HG03280 (cell line): Measurements from ENCODE around the gene CNOT6L.
"Not testable (repeated sequence)": the region's sequence is repeated elsewhere in the genome, so short reads cannot be mapped to it uniquely, and the experiment has no call there.

ENCODE experiments used
- ATAC-seq: cut with Tn5 transposase; IDR thresholded peaks from one replicate; pipeline ENCODE4 v1.9.1; 2021; ENCODE audit warnings: mild to moderate bottlenecking, moderate library complexity; ENCODE audit not compliant: unreplicated experiment

Gene CNOT6L

DNA sequence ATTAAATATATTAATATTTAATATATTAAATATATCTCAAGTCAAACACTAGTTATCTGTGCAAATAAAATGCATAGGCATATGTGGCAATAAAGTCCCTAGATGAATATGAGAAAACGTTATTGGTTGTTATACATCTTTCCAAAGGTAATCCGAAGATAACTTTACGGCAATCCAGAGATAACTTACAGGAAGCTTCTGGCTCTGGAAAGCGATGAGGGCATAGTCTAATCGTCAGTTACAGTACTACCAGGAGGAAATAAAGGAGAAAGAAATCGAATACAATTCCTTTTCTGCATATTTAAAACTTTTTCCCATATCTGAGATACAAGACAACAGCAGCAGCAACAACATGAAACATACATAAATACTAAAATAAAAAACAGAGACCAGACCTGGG lies 35.3 kb downstream of the CNOT6L start:
- no peak for ATAC-seq

DNA sequence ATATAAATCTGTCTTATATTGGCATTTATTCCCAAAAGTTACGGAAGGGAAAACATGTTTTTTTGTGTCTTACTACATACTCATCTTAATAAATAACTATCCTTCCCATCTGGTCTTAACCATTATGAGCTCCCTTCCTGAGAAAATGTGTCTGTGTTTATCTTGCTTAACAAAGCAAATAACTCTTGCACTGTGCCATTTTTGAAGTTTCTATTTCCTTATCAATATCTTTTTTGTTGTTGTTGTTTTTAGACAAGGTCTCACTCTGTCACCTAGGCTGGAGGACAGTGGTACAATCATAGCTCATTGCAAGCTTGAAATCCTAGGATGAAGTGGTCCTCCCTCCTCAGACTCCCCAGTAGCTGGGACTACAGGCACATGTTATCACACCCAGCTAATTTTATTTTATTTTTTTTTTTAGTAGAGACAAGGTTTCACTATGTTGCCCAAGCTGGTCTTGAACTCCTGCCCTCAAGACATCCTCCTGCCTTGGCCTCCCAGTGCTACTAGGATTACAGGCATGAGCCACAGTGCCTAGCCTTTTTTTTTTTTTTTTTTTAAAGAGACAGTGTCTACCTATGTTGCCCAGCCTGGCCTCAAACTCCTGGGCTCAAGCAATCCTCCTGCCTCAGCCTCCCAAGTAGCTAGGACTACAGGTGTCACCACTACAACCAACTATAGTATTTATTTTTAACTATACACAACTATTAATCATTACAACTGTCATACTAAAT lies 36.9 kb downstream of the CNOT6L start:
- no peak for ATAC-seq

DNA sequence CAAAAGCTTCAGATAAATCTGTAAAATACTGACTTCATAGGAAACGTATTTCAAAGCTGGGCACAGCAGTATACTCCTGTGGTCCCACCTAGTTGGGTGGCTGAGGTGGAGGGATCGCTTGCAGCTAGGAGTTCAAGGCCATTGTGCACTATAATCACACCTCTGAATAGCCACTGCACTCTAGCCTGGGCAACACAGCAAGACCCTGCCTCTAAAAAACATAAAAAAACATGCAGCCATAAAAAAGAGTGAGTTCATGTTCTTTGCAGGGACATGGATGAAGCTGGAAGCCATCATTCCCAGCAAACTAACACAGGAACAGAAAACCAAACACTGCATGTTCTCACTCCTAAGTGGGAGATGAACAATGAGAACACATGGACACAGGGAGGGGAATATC lies 38.4 kb downstream of the CNOT6L start:
- ATAC-seq = not testable (repeated sequence)

DNA sequence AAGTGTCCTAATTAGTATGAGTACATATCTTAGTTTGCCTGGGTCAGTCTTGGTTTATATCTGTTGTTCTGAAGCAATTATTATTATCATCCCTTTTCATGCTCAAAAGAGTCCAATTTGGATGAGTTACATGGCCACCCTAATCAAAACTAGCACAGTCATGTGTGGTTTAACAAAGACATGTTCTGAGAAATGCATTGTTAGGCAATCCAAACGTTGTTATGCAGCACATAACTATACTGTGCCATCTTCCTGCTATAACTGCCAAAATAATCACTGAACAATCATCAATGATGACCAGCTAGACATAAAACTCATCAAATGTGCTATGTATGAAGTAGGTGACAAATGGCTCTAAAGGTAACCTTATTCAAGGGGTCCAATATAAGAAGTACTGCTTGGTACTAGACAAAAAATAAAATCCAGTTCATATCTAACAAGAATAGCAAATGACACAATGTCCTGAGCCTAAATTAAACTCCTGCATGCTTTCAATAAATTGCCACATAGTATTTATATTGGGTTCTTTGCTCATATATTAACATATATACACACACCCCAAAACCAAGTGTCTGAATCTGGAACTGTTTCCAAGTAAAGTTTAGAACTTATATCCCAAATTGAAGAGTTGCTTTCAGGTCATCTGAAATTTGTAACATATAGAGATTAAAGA lies 41.9 kb downstream of the CNOT6L start:
- no peak for ATAC-seq

DNA sequence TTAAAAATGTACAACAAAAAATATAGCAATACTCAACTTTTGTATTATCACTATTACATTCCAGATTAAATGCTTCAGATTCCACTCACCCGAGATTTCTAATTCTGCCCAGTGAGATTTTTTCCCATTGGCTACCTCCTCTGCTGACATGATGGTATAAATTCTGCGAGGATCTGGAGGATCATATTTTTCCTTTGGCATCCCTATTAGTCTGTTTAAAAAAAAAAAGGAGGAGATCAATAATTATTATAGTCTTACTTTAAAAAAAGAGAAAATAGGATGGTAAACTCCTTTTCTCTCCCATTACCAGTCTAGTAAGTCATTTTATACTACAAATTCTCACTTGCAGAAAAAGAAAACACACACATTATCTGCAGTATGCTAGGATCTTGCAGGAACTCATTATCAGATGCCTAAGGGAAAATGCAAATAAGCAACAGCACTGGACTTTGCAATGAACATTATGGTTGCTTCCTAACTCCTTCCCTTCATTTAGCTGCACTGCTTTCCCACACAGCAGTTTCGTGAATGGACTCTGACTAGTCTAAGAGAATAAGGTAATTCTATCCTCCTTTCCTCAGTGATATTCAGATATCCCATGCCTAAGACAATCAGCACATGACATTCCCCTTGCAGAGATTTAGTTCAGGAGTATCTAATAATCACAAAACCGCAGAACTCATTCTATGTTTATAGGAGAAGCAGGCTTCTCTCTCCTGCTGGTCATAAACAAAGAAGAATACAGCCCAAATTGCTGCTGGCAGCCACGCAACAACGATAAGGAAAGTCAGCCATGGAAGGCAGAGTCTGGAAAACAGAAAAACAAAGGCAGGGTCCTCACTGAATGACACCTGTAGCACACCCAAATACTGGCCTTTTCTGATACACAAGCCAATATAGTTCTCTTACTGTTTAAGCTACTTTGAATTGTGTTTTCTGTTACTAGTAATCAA lies 42.7 kb downstream of the CNOT6L start:
- no peak for ATAC-seq

DNA sequence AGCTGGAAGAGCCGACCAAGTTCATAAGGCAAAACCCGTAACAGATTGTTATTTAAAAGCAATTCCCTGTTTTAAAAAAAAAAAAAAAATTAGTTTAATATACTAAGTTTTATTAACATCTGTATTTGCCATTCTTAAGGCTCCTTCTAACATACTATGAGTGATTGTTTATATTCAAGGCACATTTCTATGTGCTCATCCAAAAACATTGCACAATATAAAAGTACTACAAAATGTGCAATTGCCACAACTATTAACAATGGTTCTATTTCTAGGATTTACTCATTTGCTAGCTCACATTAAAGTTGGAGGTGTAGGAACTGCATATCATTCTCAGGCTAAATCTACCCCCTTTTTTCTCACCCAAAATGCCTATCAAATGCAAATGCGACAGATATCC lies 46.1 kb downstream of the CNOT6L start:
- no peak for ATAC-seq

DNA sequence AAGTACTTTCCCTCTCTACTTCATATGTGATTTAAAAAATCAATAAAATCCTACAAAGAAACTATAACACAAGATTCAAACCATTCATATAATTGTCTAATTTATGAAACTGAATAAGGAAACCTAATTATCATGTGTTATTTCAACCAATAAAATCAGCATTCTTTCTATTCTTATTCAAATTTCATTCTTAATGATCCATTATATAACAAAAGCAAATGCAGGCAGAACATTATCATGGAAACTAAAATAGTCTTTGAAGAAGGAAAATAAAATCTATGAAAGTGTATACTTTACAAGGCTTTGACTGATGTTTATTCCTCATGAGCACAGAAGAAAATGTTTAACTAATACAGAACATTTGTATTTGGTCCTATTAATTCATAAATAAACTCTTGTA lies 47.6 kb downstream of the CNOT6L start:
- no peak for ATAC-seq

DNA sequence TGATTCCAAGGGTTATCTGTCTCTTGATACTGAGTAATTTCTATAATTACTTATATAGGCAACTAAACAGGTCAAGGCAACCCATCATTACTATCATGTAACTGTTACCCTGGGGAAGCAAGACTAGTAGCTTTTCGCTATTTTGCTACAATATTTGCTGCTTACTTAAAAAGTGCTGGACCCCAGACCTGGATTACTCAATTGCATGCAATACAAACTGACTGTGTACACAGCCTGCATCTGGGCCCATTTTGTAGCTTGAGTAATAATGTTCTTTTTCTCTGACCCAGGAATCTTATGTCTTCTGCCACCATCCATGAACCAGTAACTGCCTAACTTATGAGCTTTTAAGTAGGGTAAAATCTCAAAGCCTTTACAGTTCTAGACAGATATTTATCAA lies 53.4 kb downstream of the CNOT6L start:
- no peak for ATAC-seq

DNA sequence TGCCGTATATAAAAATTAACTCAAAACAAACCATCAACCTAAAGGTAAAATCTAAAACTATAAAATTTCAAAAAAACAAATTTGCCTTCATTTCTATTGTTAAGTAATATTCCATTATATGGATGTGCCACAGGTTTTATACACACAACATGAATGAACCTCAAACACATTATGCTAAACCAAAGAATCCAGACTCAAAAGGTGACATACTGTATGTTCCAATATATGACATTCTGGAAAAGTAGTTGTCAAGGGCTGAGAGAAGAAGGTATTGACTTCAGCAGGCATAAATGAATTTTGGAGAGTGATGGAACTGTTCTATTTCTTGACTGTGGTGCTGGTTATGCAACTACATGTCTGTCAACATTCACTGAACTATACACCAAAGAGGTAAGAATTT lies 56.6 kb downstream of the CNOT6L start:
- no peak for ATAC-seq

DNA sequence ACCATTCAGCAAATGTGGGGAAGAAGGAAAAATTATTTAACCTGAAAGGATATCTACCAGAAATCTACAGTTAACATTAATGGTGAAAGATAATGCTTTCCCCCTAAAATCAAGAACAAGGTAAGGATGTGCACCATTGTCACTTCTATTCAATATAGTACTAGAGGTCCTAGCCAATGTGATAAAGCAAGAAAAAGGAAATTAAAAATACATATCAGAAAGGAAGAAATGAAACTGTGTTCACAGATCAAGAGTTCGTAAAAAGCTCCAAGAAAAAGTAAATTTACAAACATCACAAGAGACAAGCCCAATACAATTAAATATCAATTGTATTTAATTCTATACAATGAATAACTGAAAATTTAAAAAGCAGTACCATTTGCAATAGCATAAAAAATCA lies 57.6 kb downstream of the CNOT6L start:
- no peak for ATAC-seq

DNA sequence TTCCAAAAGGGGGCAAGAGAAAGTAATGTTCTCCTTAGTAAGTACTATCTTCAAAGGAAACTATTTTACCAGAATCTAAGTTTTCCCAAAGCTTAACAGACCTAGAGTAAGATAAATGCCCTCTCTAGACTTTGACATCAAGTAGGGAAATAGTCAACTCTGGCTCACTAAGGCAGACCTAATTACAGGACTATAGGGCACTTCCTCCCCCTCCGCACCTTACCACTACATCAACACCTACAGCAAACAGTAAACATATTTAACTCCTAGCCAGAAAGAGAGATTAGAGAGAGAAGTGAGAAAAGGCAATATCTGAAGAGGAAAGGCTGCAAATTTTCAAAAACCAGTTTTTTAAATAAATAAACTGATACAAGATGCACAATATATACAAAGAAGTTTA lies 60.4 kb downstream of the CNOT6L start:
- ATAC-seq = no peak

DNA sequence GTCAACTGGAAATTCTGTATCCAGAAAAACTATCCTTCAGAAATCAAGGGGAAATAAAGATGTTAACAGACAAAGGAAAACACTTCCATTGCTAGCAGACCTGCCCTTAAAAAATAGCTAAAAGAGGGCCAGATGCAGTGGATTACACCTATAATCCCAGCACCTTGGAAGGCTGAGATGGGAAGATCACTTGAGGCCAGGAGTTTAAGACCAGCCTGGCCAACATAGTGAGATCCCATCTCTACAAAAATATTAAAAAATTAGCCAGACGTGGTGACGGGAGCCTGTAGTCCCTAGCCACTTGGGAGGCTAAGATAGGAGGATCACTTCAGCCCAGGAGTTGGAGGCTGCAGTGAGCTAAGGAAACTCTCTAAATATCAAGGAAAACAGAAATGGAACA lies 67.4 kb downstream of the CNOT6L start:
- no peak for ATAC-seq

DNA sequence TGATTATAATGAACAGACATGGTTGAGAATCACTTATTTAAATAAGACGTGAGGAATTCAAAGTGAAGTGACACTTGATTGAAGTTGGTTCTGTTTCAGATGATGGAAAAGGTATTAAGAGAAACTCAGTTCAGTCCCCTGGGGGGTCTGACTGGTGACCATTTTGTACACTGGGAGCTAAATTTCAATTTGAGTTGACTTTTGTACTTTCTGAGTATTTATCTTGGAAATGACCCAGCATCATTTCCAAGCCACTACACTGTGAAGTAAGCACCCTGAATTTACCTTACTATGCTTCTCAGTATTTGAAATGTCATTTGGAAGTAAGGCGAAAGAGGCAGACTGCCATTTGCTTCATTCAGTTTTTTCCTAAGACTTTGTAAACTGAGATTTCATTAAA lies 73.4 kb downstream of the CNOT6L start:
- ATAC-seq = no peak

DNA sequence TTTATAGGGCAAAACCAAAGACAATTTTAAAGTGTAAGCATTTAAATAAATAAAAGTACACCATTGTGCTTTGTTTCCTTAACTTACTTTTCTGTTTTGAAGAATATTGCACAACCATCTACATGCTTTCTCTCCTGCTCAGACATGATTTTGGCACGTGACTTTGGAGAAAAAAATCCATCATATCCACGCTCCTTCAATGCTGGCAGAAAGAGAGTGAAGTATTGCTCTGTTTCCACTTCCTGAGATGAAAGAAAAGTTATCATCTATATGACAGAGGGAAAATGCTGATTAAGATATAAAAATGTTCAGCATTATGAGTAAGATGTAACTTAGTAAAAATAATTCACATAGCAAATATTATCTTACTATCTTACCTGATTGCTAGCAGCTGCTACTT lies 77.1 kb downstream of the CNOT6L start:
- no peak for ATAC-seq

DNA sequence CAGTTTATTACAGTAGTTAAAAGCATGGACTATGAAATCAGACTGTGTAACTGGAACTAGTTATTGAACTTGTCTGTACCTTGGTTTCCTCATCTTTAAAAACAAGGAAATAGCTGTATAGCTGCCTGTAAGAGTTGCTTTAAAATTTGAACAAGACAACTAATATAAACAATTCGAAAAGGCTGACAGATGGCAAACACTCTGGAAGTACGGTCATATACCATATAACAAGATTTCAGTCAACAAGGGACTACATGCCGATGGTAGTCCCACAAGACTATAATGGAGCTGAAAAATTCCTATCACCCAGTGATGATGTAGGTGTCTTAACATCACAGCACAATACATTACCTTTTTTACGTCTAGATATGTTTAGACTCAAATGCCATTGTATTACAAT lies 78.7 kb downstream of the CNOT6L start:
- ATAC-seq = no peak

DNA sequence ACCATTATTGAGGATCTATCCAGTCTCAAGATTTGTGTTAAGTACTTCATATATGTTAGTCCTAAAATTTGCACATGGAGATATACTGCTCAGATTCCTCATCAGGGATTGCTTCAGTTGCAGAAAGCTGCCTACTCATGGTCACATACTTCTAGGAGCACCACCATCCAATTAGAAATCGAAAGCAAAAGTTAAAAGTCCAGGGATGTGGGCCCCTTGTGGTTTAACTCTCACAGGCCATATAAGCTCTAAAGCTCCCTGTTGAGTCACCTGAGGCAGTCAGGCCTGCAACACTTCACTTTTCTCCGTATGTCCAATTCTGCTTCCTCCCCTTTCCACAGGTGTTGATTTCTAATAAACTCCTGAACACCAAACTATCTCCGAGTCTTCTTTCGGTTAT lies 84.2 kb downstream of the CNOT6L start:
- peak; percentile 94 for ATAC-seq

DNA sequence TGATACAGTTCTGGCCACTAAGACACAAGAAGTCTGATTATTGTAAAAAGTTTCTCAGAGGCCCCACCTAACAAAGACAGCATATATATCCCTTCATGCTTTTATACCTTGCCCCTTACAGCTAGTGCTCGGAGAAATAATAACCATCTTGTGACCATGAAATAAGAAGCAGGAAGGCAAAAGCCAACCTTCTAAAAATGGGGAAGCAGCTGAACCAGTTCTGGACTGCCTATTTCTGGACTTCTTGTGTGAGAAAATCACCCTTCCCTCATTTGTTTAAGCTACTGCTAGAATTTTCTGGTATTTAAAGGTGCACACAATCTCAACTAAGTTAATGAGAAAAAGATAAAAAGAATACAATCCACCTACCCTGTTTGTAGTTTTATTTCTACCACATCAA lies 87.5 kb downstream of the CNOT6L start:
- ATAC-seq = no peak

DNA sequence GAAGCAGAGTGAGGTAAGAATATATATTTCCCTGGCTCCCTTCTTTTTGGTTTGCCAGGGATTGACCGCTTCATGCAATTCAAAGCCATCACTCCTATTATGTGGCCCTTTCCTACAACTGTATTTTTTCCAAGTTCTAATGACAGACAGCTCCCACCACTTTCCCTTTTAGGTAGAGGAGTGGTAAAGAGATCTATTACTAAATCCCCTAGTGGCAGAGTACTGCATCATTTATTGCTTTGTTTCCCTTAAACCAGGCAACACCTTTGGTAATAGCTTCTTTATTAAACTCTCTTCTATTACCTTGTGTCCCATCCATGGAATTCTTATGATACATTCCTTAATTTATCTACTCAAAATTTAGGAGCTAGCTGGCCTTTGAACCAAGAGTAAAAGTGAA lies 90.7 kb downstream of the CNOT6L start:
- no peak for ATAC-seq

DNA sequence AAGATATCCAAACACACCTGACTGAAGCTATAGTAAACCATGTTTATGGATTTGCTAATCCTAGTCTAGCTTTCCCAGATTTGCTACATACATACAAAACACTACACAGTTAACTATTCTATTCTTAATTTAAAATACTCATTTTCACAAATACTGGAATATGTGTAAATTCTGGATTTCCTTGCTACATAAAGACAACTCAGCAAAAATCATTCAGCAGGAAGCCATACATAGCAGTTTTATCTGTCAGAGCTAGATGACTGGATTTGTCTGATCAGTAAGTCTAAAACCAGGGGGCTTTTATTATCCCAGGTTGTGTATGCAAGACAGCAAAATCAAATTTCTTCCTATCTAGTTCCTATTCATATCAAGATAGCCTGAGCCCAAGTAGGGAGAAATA lies 98.1 kb downstream of the CNOT6L start:
- ATAC-seq = no peak

DNA sequence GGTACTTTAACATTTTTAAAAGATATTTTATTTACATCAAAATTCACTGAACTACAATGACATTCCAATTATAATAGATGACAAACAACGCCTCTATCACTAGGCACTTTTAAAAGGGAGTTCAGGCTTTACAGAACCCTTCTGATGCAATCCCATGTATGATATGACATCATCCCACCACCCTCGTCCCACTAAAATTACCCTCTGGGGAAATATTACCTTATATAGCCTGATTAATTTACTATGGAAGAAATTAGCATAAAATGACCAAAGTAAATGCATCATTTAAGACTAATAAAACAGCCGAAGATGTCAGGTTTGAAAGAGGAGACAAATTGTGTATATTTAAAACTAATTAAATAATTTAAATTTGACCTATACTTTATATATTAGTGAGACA lies 100.7 kb downstream of the CNOT6L start:
- ATAC-seq = not testable (repeated sequence)

DNA sequence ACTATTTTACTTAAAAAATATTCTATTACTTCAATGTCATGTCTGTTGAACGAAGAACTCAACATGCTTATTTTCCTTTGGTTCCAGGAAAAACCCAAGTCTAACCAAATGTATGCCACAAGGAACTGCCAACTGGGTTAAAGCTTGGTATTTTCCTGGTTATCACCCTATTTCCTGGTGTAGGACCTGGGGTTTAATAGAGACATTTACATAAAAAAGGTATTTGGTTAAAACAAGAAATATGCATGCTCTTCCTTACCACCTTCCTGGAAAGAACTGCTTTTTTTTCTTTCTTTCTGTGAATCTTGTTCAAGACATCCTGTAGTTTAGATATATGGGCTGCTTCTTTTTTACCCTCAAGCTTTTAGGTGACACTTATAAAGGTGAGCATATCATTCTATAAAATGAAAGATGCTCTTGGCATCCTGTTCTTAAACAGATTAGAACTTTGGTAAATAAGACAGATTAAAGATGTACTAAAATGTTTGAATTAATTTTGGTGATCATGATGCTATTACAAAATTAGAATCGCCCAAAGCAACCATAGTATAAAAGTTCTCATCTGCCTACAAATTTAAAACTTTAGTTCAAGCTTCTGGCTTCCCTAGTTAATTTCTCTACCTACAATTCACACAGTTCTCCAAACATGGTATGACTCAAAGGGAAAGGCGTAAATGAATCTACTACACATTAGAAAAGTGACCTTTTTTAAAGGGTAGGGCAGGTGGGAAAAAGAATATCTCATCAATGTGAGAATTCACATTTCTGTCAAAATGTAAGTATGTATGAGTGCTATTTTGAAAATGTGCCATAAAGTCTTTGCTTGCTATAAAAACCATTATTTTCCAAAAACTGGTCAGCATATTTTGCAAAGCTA lies 103.5 kb downstream of the CNOT6L start:
- no peak for ATAC-seq
